Stimulated activated CD8-positive, alpha-beta memory T cell treated with anti-CD3 and anti-CD28 coated beads, Interleukin-15, amount 100 ng/mL, for 24 hours (primary cell): ENCODE results near the gene HSD11B2.

Source experiments
- DNase-seq: peaks from one replicate; pipeline ENCODE4 v3.0.0-alpha.2; 2020; ENCODE audit warnings: low read depth

The HSD11B2 gene

GRCh38 chr16:67451704-67452435 is 20.9 kb downstream of the HSD11B2 start:
- no peak for DNase-seq

DNA sequence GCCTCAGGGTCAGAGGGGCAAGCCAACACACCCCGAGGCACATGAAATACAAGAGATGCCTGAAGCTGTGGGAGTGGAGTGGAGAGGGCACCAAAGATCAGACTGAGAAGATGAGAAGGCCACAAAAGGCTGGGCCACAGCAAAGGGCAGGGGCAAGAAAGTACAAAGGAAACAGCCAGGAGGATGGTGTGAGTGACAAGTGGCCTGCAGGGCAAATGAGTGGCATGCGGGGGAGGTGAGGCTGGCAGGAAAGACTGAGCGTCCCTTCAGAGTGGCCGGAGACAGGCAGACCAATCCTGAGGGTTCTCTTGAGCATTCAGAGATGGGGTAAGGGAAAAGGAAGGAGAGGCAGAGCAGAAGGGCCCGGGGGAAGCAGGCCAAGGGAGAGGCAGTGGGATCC is 23.2 kb downstream of the HSD11B2 start:
- DNase-seq: no peak

- no peak for DNase-seq
Measured at GRCh38 chr16:67454852-67455251, 23.9 kb downstream of the HSD11B2 start.

DNA sequence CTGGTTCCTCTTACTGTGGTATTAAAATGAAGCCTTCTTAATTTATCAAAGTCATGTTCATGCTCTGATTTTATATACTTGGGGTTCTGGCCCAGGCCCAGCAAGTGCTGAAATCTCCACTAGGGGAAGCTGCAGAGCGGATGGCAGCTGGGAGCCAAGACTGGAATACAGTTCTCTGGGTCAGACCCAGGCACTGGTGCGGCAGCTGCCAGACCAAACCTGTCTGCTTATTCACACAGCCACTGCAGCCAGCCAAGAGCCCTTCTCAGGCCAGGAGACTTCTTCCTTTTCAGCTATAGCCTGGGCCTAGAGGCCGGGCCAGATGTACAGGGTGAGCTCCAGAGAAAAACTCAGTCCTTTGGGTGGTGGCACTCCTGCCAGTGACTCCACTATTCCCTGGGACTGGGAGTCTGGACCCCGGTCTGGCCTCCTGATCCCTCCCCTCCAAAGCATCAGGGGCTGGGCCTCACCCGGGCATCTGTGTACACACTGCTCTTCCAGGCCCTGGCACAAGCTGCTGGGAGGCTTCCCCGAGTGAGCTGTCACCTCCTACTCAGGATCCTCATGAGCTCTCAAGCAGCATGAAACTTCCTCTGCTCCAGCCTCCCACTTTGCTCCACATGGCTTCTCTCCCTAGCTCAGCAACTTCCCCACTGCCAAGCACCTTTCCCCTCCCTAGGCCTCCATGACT is 25.6 kb downstream of the HSD11B2 start:
- DNase-seq: no peak

DNA sequence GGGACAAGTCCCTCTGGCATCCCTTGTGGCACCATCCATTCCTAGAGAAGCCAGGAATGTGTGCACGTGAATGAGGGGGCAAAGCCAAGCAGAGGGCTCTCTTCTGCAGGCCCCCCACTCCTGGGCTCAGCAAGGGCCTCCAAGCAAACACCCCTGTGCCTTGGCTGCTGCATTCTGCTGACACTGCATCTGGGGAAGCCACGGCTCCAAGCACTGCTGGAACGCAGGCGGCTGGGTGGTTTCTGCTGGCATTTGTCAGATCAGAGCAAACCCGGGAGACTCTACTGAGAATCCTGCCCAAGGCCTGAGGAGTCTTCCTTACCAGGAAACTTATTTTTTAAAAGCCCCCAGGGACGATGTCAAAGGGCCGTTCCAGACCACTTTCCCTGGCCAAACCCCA is 26.7 kb downstream of the HSD11B2 start:
- DNase-seq: no peak

- no peak for DNase-seq
Measured at GRCh38 chr16:67458121-67458641, 27.3 kb downstream of the HSD11B2 start.

- DNase-seq: no peak
Measured at GRCh38 chr16:67459066-67459860, 28.3 kb downstream of the HSD11B2 start.

DNA sequence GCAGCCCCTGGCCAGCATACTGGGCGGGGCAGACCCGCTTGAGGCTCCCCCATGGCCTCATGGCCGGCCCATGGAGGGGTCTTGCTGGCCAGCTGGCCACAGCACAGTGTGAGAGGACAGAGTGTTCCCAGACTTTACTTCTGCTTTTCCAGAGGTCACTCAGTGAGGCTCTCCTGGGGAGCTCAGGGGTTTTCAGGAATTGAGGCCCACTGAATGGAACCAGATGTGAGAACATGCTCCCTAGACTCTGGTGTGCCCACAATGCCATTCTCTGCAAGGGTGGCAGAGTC is 28.9 kb downstream of the HSD11B2 start:
- DNase-seq: no peak

GRCh38 chr16:67460168-67460567 is 29.2 kb downstream of the HSD11B2 start:
- DNase-seq: no peak

DNA sequence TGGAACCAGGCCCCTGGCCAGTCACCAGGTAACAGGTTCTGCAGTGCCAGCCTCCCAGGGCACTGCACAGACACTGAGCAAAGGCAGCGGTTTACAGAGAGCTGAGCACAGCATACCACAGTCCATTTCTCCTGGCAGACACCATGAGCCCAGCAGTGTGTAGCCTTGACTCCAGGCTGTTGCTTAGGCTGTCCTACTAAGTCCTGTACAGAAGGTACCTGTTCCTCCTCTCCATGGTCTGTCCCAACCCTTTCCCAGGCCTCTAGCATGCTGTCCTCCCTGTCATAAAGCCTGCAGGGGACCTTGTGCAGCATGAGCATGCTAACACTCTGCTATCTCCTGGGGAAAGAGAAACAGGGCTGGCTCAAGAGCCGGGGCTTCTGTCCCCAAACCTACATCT is 30.0 kb downstream of the HSD11B2 start:
- no peak for DNase-seq

- DNase-seq: no peak
Measured at GRCh38 chr16:67461600-67462278, 30.8 kb downstream of the HSD11B2 start.

DNA sequence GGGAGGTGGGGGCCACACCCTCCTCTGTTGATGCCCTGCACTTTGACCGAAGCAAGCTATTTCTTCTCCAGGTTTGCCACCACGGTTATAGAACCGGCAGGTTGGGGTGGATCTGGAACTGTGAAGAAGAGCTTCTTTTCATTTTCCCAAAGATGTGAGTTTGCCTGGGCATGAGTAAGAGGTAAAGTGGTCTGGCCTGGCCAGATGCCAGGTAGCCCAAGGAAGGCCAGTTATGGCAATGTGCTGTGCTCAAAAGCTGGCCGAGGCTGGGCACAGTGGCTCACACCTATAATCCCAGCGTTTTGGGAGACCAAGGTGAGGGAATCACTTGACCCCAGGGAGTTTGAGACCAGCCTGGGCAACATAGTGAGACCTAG is 31.3 kb downstream of the HSD11B2 start:
- no peak for DNase-seq

GRCh38 chr16:67463059-67463458 is 32.1 kb downstream of the HSD11B2 start:
- DNase-seq: no peak

DNA sequence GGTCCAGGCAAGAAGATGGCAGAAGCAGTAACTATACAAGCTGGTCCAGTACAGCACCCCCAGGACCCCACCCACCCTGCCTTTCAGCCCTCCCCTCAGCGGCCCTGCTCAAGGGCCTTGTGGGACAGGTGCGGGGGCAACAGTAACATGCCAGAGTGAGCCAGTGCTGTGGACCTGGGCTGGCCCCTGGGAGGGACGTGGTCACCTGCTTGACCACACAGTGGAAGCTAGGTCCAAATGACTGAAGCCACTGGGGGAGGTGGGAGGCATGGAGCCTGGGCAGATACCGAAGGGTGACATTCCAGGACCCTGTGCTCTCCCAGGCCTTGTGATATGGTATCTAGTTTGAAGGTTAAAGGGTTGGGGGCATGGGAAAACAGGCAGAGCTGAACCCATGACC is 32.8 kb downstream of the HSD11B2 start:
- no peak for DNase-seq

GRCh38 chr16:67464565-67464964 is 33.6 kb downstream of the HSD11B2 start:
- DNase-seq: no peak

GRCh38 chr16:67466581-67466980 is 35.7 kb downstream of the HSD11B2 start:
- no peak for DNase-seq

- no peak for DNase-seq
Measured at GRCh38 chr16:67468731-67469130, 37.8 kb downstream of the HSD11B2 start.

DNA sequence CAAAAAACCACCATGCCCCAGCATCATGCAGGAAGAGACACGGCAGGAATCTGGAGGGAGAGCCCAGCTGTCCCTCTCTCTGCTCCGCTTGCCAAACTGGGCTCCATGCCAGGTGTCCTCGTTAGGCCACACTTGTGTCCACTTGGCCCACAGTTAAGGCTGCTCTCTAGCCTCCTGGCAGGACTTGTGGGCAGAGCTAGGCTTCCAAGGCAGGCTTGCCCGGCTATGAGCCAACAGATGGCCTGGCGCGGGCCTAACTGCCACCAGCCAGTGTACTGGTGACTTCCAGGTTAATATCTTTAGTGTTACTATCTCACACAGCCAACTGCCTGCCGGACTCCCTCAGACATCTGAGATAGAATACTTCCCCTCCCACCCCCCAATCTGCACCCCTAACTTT is 39.4 kb downstream of the HSD11B2 start:
- DNase-seq: no peak

- no peak for DNase-seq
Measured at GRCh38 chr16:67471758-67472384, 41.0 kb downstream of the HSD11B2 start.

DNA sequence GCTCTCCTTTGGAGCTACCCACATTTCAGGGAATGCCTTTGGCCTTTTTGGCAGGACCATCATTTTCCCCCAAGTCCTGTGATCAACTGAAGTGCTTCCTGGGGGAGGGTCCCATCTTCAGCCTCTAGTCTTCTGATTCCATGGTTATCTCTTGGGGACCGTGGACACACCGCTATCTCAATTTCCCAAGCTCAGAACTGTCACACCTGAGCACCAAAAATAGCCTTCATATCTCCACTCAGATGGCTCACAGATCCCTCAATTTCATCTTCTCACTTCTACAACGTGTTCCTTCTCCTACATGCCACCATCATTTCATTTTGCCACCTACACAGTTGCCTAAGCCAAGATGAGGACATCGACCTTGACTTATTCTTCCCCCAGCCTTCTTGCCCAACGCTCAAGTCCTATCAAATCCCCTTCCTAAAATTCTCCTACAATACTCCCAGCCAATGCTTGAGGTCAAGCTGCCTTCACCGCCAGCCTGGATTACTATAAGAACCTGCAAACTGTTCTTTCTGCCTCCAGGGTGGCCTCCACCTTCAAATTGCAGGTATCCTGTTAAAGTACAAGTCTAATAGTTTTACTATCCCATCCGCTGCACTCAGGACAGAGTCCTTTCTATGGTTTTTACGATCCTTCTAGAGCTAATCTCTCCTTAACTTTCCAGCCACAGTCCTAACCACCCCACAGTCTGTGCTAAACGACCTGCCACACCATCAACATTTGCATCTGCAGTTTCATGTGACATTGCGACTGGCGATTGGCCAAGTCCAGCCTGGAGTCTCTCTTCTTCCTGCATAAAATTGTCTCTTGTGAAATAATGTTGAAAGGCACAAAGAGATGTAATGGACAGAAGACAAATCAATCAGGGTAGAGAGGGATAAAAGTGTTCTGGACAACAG is 43.9 kb downstream of the HSD11B2 start:
- no peak for DNase-seq
